Sciatic nerve (tissue), 2 donors: ENCODE measurements around the gene KIAA1217. TPM values are rescaled to one million over a fixed set of nuclear protein-coding genes. Genes with fewer than 3 reads are reported as not detected.

ENCODE experiments used
- ATAC-seq: fragments of 200-7000 bp; cut with Tn5 transposase; one replicate; pipeline ENCODE4 v1.9.1; 2020; ENCODE audit warnings: mild to moderate bottlenecking, moderate library complexity
- DNase-seq: peaks from one replicate; pipeline ENCODE4 v3.0.0-alpha.2; 2020; ENCODE audit warnings: low spot score
- intact Hi-C: fragments of 100-400 bp; cut with DNase I; formaldehyde crosslinking; loops from one replicate; pipeline ENCODE4 v1.14.2; 2022
- total RNA-seq: library from RNA; stranded (reverse); fragmentation: NEBNext Ultra II Directional; extraction: Animal tissue kit (Norgen Biotek cat#: 25700); gene quantifications from one replicate; pipeline ENCODE4 v1.2.1, GENCODE V29; 2021
- donor health status: DM: no; HTN: no; CAD: no.
- donor health status: DM: no; HTN: no; CAD: no.

Gene KIAA1217
- total RNA-seq, 1 donor from 2014 or later, result 84.6 TPM

DNA sequence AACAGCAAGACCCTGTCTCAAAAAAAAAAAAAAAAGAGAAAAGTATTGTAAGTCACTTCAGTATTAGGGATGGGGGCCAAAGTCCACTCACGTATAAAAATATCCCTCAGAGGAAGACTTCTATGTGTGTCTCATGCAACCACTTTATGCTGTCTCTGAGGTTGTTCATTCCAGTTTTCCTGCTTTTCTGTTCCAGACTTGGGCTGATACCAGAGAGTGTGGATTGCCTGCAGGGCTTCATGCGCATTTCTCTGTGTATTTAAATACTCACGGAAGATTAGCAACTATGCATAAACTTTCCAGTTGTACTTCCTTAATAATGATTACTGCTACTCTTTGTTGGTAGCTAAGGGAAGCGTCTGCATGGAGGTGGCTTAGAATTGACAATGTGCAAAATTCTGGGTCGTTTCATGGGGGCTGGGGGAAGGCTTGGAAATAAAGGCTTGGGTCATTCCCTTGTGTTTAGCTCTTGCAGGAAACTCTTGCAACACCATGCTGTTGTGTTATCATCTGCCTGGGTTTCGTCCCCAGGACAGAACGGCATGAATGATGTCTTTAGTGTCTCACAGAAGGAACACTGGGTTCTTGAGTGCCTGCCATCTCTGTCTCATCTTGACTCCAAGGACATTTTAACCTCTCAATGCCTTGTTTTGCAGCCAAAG is 54.1 kb downstream of the KIAA1217 start:
- ATAC-seq, result peak; percentile 88
- no peak for DNase-seq
- intact Hi-C loops, result loop anchor here (2.0 kb wide), 1 partner anchor 54 kb away; the partner anchor contains the start of gene KIAA1217

DNA sequence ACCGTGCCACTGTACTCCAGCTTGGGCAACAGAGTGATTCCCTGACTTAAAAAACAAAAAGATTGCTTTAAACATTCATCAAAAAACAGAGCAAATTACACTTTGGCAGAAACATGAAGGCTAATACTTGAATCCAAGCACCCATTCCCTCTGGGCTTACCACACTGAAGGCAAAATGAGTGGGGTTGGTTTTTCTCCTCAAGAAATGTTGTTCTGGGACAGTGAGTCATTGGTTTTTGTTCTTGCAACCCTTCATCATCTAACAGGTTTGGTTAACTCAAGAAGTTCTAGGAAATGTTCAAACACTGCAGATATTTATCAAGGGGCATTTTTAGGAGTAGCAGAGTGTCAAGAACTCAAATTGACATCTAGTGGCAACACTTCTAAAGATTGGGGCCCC is 60.5 kb downstream of the KIAA1217 start:
- intact Hi-C loops, result no loop called here
- DNase-seq, result no peak
- no peak for ATAC-seq

DNA sequence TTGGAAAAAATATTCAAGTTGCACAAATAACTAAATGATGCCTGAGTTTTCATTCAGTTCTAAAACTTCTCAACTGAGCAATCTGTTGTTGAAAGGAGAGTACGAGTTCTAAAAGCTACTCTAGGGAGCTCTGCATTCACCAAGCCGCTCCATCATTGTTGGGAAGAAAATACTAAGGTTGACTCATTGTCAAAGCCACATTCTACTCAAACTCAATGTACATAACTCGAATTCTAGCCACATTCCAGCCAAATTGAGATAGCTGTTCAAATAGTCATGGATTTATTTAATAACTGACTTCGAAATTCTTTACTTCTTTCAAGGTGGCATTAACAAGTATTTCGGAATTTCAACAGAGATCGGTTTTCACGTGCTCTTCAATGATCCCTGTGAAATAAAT is 63.4 kb downstream of the KIAA1217 start:
- ATAC-seq (no peak), DNase-seq (no peak)
- intact Hi-C loops, result no loop called here

DNA sequence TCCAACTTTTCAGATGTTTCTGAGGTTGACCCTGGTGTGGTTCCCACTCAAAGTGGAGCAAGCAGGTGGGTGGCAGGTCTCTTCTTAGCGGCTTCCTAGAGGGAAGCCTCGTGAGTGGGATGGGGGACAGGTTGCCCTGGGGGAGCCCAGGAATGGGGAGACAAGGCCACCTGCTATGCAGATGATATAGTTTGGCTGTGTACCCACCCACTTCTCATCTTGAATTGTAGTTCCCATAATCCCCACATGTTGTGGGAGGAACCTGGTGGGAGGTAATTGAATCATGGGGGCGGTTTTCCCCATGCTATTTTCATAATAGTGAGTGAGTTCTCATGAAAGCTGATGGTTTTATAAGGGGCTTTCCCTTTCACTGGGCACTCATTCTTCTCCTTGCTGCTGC is 68.3 kb downstream of the KIAA1217 start:
- intact Hi-C loops, result no loop called here
- ATAC-seq (no peak), DNase-seq (no peak)

DNA sequence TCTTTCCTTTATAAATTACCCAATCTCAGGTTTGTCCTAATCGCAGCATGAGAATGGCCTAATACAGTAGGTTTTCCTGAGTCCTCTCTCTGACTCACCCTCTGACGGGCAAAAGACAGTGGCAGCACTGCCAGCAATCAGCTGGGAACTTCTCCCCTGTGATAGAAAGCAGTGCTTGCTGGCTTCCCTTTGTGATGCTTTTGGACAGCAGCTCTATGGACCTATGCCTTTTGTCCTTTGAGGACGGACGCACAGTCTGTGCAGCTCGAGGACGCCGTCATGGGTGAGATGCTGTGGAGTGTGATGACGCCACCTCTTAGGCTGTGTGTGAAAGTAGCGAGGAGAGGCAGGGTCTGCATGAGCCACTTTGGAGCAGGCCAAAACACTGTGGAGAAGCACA is 68.8 kb downstream of the KIAA1217 start:
- intact Hi-C loops, result no loop called here
- no peak for DNase-seq
- ATAC-seq, result no peak

DNA sequence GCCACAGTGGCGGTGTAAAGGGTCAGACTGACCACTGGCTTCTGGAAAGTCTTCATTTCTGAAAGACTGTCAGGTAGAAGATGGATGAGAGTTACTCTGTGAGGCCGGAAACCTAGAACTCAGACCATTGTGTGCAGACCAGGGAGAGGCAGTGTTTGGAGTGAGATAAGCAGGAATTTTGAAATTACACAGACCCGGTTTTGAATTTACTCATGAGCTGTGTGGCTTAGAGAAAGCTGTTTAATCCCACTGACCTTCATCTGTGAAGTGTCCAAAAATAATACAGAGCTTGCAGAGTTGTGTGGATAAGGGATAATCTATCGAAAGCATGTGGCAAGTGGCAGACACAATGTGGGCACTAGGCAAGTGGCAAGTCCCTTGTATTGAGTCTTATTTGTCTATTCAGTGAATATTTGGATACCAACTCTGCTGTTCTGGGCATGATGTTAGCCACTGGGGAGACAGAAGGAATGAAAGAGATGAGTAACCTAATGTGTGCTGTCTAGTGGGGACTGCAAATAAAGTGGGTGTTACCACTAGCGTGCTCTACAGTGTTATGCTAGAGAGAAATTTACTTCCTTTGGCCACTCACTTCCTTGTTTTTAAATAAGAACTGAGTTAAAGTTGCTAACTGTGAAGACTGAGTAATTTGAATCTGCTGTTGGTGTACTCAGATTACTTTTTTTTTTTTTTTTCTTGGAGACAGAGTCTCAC is 69.4 kb downstream of the KIAA1217 start:
- intact Hi-C loops, result no loop called here
- no peak for ATAC-seq
- DNase-seq, result no peak

DNA sequence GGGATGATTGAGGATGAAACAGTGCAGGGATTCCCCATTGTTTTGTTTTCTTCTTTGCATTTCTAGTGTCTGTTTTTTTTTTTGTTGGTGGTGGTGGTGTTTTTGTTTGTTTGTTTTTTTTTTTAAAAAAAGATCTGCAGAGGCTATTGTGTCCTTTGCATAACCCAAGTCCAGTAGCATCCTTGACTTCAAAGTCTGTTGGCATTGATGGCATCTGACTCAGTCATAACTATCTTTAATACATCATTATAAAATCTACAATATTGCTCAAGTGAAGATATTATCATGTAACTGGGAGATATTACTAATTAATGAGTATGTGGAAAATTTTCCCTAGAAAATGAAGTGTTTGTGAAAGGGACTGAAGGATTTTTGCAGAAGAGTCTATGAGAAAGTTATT is 70.2 kb downstream of the KIAA1217 start:
- intact Hi-C loops, result no loop called here
- ATAC-seq, result no peak
- no peak for DNase-seq

DNA sequence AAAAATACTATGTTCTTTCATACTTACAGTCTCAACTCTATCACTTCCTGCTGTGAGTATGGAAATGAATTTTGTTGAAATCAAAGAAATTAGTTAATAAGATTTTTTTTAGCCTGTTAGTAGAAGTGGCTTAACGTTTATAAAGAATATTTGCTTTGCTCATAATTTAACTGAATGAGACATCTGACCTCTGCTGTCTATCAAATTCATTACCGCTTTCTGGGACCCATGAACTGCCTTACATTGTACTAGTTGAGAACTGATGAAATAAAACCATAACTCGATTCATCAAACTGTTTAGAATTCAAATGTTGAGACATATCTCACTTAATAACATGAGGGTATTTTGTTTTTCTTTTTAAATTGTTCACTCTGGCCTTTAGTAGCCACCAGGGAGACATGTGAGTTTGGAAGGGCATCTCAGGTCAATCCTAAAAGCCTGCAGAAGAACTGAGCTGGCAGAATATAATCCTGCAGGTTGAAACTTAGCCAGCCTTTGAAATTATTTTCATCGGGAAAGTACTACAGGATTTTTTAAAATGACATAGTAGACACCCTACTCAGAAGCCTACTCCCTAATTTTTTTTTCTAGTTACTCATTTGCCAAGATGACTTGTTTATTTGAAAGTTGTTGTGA is 78.7 kb downstream of the KIAA1217 start:
- DNase-seq (no peak), ATAC-seq (peak; percentile 51)
- intact Hi-C loops, result no loop called here

DNA sequence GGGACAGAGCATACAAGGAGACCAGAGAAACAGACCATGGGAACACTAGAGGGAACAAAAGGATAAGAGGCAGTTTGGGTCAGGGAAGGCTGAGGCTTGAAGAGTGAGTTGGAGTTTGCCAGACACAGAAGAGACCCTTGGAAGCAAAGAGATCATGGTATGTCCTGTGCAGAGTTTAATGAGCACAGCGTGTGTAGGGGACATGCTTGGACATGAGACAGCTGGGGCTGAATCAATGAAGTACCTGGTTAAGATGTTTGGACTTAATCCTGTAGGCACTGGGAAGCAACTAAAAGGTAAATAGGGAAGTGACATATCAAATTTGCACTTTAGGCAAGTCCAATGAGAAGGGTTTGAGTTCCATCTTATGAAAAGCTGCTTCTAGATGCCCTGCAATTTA is 79.6 kb downstream of the KIAA1217 start:
- no peak for ATAC-seq
- intact Hi-C loops, result no loop called here
- DNase-seq, result no peak

DNA sequence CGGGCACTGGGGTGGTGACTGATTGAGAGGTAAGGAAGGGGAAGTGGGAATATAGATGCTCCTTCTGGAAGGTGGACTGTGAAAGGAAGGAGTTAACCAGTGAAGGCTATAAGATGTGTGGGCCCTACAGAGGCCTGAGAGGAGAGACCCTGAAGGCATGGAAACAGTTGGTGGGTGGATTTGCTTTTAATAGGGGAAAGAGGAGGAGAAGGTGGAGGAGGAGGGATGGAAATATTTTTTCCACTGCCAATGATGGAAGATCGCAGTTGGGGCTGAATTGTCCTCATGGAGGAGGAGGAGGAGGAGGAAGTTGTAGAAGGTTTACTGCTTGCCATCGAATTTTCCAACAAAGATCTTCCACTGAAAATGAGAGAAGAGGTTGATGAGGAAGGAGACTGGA is 80.3 kb downstream of the KIAA1217 start:
- intact Hi-C loops, result no loop called here
- no peak for DNase-seq
- no peak for ATAC-seq

DNA sequence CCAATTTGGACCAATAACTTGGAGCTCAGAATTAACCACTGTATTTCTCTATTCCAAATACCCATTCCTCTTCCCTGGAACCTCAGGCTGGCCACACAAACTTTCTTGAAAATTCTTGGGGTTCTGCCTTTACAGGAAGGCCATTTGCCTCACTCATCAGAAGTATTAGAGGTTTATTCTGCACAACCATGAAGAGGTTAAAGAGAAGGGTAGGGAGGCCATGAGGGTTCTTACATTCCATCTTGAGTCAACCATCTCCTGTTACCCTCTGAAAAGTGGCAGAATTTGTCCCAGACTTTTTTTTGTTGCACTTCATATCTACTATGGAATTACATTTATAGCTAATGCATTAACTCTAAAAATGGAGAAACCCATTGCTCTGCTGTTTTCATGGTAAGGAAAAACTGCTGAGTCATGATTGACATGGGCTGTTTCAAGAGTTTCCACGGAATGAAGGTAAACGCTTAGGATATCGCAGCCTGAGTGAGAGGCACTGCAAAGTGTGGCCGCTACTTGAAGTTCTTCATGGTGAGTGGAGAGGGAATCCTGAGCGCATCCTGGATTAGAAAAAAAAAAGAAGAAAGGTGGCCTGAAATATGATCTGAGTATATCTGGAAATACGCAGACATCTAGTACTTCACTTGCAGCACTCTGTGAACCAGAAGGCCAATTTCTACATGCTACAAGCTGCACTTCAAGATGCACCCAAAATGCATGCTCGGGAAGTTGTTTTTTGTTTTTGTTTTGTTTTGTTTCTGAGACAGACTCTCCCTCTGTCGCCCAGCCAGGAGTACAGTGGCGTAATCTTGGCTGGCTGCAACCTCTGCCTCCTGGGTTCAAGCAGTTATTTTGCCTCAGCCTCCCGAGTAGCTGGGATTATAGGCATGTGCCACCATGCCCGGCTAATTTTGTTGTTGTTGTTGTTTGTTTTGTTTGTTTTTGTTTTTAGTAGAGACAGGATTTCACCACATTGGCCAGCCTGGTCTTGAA is 83.7 kb downstream of the KIAA1217 start:
- ATAC-seq, result no peak
- intact Hi-C loops, result no loop called here

DNA sequence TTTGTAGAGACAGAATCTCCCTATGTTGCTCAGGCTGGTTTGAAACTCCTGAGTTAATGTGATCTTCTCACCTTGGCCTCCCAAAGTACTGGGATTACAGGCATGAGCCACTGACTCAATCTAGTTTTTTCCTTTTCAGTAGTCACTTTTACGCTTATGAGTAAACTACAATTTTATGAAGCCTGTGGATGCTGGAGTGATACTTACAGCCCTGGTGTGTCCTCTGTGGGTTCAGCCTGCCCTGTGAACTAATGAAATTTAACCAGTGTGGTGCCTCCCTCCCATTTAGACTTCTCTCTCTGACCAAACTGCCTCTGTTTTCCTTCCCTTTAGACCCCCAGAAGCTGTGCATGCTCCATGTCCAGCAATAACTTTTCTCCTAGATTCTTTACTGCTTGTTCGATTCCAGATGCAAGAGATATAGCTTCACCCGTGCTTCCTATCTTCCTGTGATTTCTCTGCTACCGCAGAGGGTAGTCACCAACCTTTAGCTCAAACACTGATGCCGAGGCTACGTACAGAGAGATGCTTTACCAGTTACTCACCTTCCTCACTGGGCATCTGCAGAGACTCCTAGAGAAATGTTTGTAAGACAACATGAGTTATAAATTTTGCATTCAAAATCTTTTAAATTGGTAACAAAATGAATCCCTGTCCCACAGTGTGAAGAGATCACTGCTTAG is 90.8 kb downstream of the KIAA1217 start:
- DNase-seq (no peak), ATAC-seq (no peak)
- intact Hi-C loops, result no loop called here

More for the DNA sequence above, 83.7 kb downstream of the KIAA1217 start:
- DNase-seq, result no peak

DNA sequence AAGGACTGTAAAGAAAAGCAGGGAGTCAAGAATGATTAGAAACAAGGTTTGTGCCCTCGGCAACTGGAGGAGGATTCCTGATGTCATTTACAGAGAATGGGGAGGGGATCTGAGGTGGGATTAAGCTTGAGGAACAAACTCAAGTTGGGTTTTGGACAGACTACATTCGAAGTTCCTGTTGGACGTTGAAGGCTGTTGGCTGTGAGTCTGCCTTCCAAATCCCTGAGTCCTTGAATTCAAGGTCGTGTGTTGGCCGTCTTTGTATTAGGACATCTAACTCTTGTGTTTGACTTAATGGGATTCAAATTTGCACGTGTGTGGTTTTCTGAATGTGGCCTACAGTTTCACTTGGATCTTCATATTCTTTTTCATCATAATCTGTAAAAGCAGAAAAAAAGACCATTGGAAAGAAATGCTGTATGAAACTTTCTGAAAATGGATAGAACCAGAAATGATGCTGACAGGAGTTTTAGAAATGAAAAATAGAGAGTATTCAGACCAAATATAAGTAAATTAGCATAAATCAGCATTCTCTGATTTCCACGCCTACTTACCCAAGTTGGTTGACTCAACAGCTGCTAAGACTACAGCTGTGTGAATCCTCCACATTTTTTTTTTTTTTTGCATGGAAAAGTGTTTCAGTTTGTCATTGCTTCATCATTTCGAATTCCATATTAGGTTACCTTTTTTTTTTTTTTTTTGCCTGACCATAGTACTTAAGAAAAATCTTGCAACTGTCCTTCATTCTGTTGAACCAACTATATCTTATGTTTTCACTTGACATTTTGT is 94.8 kb downstream of the KIAA1217 start:
- no peak for DNase-seq
- intact Hi-C loops, result no loop called here
- no peak for ATAC-seq

DNA sequence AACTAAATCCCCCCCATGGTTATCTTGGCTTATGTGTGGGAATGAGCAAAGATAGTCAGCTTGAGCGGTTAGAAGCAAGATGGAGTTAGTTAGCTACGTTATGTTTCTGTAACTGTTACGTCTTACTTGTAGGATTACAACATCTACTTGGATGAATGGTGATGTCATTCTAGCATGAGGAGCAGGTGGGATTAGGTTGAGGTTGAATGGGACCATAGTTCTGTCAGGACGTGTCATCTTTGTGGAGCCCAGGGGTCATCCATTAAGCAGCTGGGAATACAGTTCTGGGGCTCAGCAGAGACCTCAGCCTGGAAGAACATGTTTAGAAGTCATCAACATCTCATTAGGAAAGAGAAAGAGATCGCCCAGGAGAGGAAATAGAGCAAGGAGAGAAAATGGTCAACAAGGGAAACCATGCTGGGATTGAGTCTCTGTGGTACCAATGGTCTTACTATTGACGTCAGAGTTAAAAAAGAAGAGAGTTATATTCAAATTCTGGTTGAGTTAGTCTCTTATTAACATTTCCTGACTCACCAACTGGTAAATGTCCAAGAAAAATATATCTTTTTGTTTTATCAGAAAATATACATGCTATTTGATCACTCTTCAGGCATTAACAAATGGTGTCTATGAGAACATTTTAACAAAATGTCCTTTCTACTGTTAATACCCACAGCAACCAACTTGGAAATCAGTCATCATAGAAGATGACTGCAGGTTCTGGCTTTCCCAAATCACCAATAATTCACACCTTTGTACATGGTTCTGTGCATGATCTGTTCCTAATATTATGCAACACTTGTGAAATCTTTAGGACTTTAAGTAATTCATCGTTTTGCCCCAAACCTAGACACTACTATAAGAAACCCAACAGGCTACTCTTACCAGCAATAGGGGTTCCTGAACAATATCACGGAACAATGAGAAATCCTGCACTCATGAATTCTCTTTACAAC is 96.9 kb downstream of the KIAA1217 start:
- DNase-seq, result no peak
- no peak for ATAC-seq
- intact Hi-C loops, result no loop called here

DNA sequence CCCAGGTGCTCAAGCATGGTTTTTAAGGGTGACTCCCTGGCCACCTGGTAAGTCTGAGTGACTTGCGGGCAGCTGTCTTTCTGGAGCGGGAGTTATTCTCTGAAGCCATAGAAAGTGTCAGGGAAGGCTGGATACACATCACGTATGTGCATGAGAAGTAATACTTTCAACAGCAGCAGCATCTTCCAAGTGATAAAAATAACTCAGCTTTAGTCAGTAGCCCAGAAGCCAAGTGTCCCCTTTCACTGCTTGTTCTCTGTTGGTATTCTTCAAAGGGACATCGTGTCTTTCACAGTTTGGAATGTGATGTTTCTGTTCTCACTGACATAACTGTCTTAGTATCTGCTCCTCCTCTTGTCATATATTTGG is 97.6 kb downstream of the KIAA1217 start:
- intact Hi-C loops, result no loop called here
- DNase-seq (no peak), ATAC-seq (no peak)

DNA sequence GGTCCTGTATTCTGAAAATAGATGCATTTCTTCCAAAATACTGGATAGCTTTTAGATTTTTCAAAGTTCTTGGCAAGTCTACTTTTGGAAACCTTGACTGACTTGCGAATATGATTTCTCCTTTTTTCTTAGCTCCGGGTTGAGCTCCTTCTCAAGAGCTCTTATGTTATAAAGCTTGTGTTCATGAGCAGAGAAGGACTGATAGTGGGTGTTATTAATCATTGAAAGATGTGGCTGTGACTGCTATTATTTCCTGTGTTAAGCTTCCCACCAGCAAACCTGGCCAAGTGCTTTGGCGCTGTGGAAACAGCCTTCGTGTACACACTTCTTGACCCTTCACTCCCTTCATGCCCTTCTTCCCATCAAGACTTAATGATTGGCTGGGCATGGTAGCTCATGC is 98.2 kb downstream of the KIAA1217 start:
- DNase-seq (no peak), ATAC-seq (no peak)
- intact Hi-C loops, result no loop called here
